ENCODE measurements around the gene TMLHE.
"Not testable (repeated sequence)": the region's sequence is repeated elsewhere in the genome, so short reads cannot be mapped to it uniquely, and the experiment has no call there.

Gene TMLHE

DNA sequence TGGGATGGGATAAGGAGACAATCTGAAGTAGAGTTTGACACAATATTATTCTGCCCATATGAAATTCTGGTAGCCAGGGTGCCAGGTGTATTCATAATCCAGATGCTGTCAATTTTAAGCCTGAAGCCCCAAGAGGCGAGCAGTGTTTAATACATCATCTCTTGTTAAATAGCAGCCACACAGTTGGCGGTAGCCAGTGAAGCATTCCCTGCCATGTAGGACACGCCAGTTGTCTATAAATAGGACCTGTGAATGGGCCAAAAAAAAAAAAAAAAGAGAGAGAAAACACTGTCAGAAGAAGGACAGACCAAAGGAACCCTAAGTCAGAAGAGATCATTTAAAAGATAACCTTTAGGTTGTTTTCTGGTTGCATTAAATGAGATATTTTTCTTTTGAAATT lies 121.3 kb downstream of the TMLHE start:
- not testable (repeated sequence) for DNase-seq (ENCODE audit: low spot score)

- not testable (repeated sequence) for DNase-seq (ENCODE audit: low spot score)
Observed at GRCh38 chrX:155477136-155477535, 135.6 kb downstream of the TMLHE start.

GRCh38 chrX:155466269-155466938 lies 146.3 kb downstream of the TMLHE start:
- not testable (repeated sequence) for DNase-seq (ENCODE audit: low spot score)

DNA sequence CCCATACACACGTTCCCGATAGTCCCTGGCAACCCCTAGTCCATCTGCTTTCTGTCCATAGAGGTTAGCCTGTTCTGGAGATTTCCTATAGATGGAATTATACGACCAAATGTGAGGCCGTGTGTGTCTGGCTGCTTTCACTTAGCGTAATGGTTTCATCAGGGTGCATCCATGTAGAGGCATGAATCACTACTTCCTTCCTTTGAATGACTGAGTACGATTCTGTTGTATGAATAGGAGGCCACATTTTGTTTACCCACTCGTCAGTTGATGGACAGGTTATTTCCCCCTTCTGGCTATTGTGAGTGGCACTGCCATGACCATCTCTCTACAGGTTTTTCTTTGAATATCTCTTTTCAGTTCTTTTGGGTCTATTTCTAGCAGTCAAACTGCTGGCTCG lies 152.3 kb downstream of the TMLHE start:
- DNase-seq (ENCODE audit: low spot score) = not testable (repeated sequence)

GRCh38 chrX:155458471-155458870 lies 154.3 kb downstream of the TMLHE start, which contains the start of gene F8A3:
F8A3 (minus strand) TSS chrX:155458620; CDS start chrX:155458600, 20 bp downstream.
- not testable (repeated sequence) for DNase-seq (ENCODE audit: low spot score)

GRCh38 chrX:155457761-155458447 lies 154.8 kb downstream of the TMLHE start:
- DNase-seq (ENCODE audit: low spot score) = not testable (repeated sequence)

- no peak for DNase-seq (ENCODE audit: low spot score)
Observed at GRCh38 chrX:155441097-155441496, 171.7 kb downstream of the TMLHE start.
